ENCODE data around the gene DCC.

GRCh38 chr18:52353589-52353988, 13.6 kb downstream of the DCC start:
- no peak for TF ChIP-seq POLR2A (IDR thresholded peaks at IDR 0.05)
- no peak for TF ChIP-seq CTCF (IDR thresholded peaks at IDR 0.05)
